Left lobe of liver (tissue), 2 donors: Measurements from ENCODE around the gene AMDHD2. TPM values are rescaled to one million over a fixed set of nuclear protein-coding genes. Genes with fewer than 3 reads are reported as not detected.
A peak's percentile ranks its signal among the peaks of the same experiment; 100 is the strongest.

ENCODE experiments used
- ATAC-seq: fragments of 200-7000 bp; cut with Tn5 transposase; one replicate; pipeline ENCODE4 v1.9.1; 2020; ENCODE audit warnings: mild to moderate bottlenecking, moderate library complexity
- DNase-seq: peaks from one replicate; pipeline ENCODE4 v3.0.0-alpha.2; 2020; ENCODE audit warnings: low spot score
- total RNA-seq: library from RNA; stranded (reverse); gene quantifications from one replicate; pipeline ENCODE4 v1.2.1, GENCODE V29; 2021
- donor health status: DM: no; HTN: no; CAD: no; lungs with moderate emphysema.
- donor health status: DM: no; HTN: yes; CAD: no.

The AMDHD2 gene
- total RNA-seq, 1 donor from 2014 or later, result 22.2 TPM

- ATAC-seq (peak; percentile 40), DNase-seq (peak; percentile 48)
Measured at GRCh38 chr16:2482708-2483534, 37.2 kb upstream of the AMDHD2 start.

- peak; percentile 20 for ATAC-seq
- peak; percentile 45 for DNase-seq
Measured at GRCh38 chr16:2483939-2484897, 36.0 kb upstream of the AMDHD2 start.

GRCh38 chr16:2484898-2485508 lies 35.2 kb upstream of the AMDHD2 start:
- peak; percentile 77 for DNase-seq

GRCh38 chr16:2485811-2486507 lies 34.2 kb upstream of the AMDHD2 start:
- peak; percentile 44 for DNase-seq
- ATAC-seq, result no peak

More at GRCh38 chr16:2484898-2485508, 35.2 kb upstream of the AMDHD2 start:
- ATAC-seq, result peak; percentile 79

GRCh38 chr16:2486645-2487516 lies 33.3 kb upstream of the AMDHD2 start:
- ATAC-seq, result peak; percentile 12

DNA sequence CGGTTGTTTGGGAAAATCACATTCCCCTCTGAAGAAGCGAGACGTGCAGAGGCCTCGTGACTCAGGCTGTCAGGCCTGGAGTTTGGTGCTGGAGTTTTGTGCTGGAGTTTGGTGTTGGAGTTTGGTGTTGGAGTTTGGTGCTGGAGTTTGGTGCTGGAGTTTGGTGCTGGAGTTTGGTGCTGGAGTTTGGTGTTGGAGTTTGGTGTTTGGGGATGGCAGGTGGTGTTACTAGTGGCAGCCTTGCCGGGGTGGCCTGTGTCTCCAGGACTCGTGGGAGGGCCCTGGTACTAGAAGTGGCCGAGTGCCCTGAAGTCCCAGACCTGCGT lies 32.7 kb upstream of the AMDHD2 start:
- DNase-seq (no peak), ATAC-seq (no peak)

More at GRCh38 chr16:2486645-2487516, 33.3 kb upstream of the AMDHD2 start:
- DNase-seq, result no peak

DNA sequence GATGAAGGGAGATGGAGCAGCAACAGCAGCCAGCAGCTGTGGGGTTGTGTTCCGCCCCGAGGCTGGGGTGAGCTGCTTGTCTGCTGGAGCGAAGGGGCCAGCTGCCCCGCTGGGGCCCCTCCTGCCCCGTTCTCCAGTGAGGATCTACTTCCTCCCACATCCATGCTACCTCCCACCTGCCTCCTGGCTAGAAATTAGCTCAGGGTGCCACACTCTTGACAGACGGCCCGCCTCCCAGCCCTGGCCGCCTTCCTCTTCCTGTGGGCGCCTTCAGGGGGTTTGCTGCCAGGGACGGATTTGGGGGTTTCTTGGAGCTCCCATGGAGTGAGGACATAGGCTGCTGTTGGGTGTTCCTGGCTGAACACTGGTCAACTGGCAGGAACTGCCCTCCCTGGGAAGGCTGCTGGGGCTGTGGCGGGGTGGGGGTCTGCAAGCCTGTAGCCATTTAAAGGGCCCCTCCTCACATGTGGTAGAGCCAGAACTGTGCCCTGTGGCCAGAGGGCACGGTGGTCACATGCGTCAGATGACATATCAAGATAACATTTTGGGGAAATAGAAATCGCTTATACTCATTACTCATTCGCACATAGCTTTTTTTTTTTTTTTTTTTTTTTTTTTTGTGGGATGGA lies 32.2 kb upstream of the AMDHD2 start:
- ATAC-seq (no peak), DNase-seq (no peak)

DNA sequence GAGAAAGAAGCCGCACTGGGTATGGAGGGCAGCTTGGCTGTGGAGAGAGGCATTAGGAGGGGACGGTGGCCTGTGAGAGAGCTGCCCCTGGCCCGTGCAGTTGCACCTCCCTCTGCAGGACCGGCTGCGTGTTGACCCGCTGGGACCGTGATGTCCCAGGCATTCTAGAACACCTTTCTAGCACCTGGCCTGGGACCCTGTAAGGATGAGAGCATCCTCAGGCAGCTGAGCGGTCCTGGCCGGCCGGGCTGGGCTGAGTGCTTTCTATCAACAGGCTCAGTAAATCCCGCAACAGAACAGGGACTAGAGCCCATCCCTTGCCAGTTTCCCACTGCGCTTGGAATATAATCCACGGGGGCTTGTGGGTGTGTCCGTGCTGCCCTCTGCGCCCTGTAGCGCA lies 30.6 kb upstream of the AMDHD2 start:
- no peak for DNase-seq
- no peak for ATAC-seq

- DNase-seq (no peak), ATAC-seq (no peak)
Measured at GRCh38 chr16:2490190-2491105, 29.7 kb upstream of the AMDHD2 start.

DNA sequence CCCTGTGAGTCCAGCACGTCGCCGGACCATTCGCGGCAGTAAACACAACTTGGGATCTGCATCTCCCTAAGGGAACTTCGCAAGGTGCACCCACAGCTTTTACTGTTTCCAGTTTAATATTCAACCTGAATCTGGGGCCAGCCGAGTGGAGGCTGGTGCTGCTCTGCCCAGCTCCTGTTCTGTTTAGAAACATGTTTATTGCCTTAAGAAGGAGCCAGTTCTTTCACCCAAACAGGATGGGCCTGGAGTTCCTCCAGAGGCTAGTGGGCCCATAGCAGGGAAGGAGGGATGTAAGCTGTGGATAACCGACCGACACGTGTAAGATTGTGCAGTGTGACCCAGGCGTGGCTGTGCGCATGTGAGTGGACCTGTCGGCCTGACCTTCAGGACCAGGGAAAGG lies 27.9 kb upstream of the AMDHD2 start:
- ATAC-seq, result peak; percentile 32

GRCh38 chr16:2493605-2494004 lies 26.6 kb upstream of the AMDHD2 start:
- DNase-seq, result no peak
- ATAC-seq, result no peak

More for the DNA sequence above, 27.9 kb upstream of the AMDHD2 start:
- no peak for DNase-seq

- DNase-seq, result no peak
- ATAC-seq, result no peak
Measured at GRCh38 chr16:2494616-2495015, 25.6 kb upstream of the AMDHD2 start.

- ATAC-seq, result no peak
- DNase-seq, result no peak
Measured at GRCh38 chr16:2495041-2495440, 25.1 kb upstream of the AMDHD2 start.

DNA sequence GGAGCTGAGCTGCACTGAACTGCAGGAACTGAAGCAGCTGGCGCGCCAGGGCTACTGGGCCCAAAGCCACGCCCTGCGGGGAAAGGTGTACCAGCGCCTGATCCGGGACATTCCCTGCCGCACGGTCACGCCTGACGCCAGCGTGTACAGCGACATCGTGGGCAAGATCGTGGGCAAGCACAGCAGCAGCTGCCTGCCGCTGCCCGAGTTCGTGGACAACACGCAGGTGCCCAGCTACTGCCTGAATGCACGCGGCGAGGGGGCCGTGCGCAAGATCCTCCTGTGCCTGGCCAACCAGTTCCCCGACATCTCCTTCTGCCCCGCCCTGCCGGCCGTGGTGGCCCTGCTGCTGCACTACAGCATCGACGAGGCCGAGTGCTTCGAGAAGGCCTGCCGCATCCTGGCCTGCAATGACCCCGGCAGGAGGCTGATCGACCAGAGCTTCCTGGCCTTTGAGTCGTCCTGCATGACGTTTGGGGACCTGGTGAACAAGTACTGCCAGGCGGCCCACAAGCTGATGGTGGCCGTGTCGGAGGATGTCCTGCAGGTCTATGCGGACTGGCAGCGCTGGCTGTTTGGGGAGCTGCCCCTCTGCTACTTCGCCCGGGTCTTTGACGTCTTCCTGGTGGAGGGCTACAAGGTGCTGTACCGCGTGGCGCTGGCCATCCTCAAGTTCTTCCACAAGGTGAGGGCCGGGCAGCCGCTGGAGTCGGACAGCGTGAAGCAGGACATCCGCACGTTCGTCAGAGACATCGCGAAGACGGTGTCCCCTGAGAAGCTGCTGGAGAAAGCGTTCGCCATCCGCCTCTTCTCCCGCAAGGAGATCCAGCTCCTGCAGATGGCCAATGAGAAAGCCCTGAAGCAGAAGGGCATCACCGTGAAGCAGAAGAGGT lies 23.7 kb upstream of the AMDHD2 start:
- DNase-seq, result no peak
- no peak for ATAC-seq

GRCh38 chr16:2497116-2497630 lies 23.0 kb upstream of the AMDHD2 start:
- DNase-seq (peak; percentile 93), ATAC-seq (peak; percentile 83)

GRCh38 chr16:2497695-2498484 lies 22.3 kb upstream of the AMDHD2 start:
- DNase-seq (peak; percentile 45), ATAC-seq (peak; percentile 2)
